ENCODE results near the gene DPM1.
A peak's percentile ranks its signal among the peaks of the same experiment; 100 is the strongest.
"Not testable (repeated sequence)": the region's sequence is repeated elsewhere in the genome, so short reads cannot be mapped to it uniquely, and the experiment has no call there.

DPM1 gene

GRCh38 chr20:50980071-50980681 lies 21.8 kb upstream of the DPM1 start:
- peak; percentile 100 for FAIRE-seq
- peak; percentile 99 for DNase-seq (ENCODE audit: insufficient read length, low spot score)

DNA sequence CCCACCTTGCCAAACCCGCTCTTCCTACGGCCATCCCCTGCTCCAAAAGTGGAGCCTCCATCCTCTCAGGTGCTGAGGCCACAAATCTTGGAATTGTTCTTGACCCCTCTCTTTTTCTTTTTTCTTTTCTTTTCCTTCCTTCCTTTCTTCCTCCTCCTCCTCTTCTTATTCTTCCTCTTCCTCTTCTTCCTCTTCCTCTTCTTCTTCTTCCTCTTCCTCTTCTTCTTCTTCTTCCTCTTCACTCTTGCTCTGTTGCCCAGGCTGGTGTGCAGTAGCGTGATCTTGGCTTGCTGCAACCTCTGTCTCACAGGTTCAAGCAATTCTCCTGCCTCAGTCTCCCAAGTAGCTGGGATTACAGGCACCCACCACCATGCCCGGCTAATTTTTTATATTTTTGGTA lies 20.2 kb upstream of the DPM1 start:
- not testable (repeated sequence) for DNase-seq (ENCODE audit: insufficient read length, low spot score); FAIRE-seq

DNA sequence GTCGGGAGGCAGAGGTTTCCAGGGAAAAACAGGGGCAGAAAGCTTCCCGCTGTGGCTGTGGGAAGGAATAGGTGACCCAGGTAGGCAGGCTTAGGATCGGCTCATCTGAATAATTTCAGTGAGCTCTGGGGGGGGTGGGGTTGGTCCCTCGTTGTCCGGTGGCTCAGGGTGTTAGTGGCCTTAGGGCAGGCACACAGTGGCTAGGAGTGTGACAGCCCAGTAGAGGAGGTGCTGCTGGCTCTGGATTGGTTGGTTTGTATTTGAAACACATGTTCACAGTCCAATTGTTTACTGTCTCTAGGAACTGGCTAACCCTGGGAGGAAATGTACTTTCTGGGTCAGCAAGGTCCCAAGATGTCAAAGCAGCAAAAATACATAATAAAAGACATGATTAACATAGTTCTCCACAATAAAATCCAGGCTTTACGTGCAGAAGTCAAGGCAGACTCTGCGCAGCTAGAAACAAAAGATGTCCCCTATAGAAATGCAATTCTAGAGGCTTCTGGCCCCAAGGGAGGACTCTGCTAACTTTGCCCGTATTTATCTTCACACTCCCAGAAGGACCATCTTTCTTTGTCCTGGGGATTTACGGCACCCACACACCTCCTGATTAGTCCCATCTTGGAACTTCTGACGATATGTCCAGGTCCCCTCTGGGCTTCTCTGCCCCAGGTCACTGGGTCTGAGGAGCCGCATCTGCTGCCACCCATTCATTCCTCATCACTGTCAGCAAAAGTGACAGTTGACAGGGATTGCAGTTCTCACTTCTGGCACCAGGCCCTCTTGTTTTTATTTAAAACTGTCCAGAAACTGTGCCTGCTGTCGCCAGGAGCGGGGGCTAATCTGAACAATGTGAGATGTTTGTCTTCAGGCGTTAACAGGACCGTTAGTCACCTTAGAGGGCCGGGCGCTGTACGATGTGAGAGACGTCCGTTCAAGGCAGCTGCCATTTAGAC lies 19.0 kb upstream of the DPM1 start:
- FAIRE-seq (peak; percentile 76), DNase-seq (ENCODE audit: insufficient read length, low spot score) (no peak)

- FAIRE-seq: peak; percentile 57
Observed at GRCh38 chr20:50975701-50976330, 17.5 kb upstream of the DPM1 start.

GRCh38 chr20:50969912-50970311 lies 11.6 kb upstream of the DPM1 start:
- DNase-seq (ENCODE audit: insufficient read length, low spot score) (no peak), FAIRE-seq (no peak)

More at GRCh38 chr20:50975701-50976330, 17.5 kb upstream of the DPM1 start:
- DNase-seq (ENCODE audit: insufficient read length, low spot score): no peak

DNA sequence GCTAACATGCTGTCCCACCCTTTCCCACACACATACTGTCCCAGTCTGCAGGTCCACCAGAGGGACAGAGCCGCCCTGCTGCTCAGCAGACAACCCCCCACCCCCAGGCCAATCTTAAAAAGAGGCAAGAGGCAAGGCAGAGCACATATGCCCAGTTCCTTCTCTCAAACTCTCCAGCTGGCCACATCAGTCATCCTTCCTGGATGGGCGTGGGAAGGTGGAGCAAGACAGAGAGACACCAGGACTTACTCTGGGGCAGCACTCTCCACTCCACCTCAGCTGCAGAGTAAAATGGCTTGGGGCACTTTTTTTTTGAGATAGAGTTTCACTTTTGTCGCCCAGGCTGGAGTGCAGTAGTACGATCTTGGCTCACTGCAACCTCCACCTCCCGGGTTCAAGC lies 11.1 kb upstream of the DPM1 start:
- DNase-seq (ENCODE audit: insufficient read length, low spot score): no peak
- peak; percentile 81 for FAIRE-seq

GRCh38 chr20:50968289-50968688 lies 10.0 kb upstream of the DPM1 start:
- FAIRE-seq (peak; percentile 73), DNase-seq (ENCODE audit: insufficient read length, low spot score) (no peak)

GRCh38 chr20:50967586-50967985 lies 9.3 kb upstream of the DPM1 start:
- FAIRE-seq: peak; percentile 52

DNA sequence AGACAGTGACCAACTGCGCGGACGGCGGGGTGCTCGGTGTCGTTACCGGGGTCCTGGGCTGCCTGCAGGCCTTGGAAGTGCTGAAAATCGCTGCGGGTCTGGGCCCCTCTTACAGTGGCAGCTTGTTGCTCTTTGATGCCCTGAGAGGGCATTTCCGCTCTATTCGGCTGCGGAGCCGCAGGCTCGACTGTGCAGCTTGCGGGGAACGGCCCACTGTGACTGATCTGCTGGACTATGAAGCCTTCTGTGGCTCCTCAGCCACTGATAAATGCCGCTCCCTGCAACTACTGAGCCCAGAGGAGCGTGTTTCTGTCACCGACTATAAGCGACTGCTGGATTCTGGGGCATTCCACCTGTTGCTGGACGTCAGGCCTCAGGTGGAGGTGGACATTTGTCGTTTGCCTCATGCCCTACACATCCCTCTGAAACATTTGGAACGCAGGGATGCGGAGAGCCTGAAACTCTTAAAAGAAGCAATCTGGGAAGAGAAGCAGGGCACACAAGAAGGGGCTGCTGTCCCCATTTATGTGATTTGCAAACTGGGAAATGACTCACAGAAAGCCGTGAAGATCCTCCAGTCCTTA lies 1.3 kb upstream of the DPM1 start:
- FAIRE-seq (no peak), DNase-seq (ENCODE audit: insufficient read length, low spot score) (no peak)

More at GRCh38 chr20:50967586-50967985, 9.3 kb upstream of the DPM1 start:
- DNase-seq (ENCODE audit: insufficient read length, low spot score): no peak

- DNase-seq (ENCODE audit: insufficient read length, low spot score) (peak; percentile 98), FAIRE-seq (peak; percentile 96)
Observed at GRCh38 chr20:50958615-50959542, 547 bp upstream of the DPM1 start, which contains the start of gene MOCS3. Gene MOCS3 (plus strand): TSS chr20:50958818. CDS start chr20:50958843, 25 bp downstream.

GRCh38 chr20:50957276-50957675 lies 1.1 kb downstream of the DPM1 start:
- DNase-seq (ENCODE audit: insufficient read length, low spot score): no peak
- FAIRE-seq: no peak

DNA sequence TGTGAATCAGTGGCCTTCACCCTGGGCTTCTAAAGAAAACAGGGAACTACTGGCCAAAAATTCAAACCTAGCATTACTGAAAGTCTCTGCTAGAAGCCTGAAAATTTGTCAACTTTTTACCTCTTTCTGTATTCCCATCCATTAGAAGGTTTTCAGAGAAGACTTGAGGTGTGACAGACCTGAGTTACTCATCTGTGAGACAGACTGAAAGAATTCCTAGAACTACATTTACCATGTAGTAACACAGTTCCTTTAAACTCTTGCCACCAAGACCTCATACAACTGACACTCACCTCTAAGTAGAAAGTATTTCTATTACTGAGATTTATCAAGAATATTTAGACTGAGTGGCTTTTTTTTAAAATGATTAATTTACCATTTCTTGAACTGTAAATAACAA lies 4.5 kb downstream of the DPM1 start:
- DNase-seq (ENCODE audit: insufficient read length, low spot score) (no peak), FAIRE-seq (no peak)

- FAIRE-seq: no peak
- no peak for DNase-seq (ENCODE audit: insufficient read length, low spot score)
Observed at GRCh38 chr20:50953196-50953595, 5.1 kb downstream of the DPM1 start.

GRCh38 chr20:50948132-50948785 lies 10.1 kb downstream of the DPM1 start:
- DNase-seq (ENCODE audit: insufficient read length, low spot score): no peak
- peak; percentile 54 for FAIRE-seq

DNA sequence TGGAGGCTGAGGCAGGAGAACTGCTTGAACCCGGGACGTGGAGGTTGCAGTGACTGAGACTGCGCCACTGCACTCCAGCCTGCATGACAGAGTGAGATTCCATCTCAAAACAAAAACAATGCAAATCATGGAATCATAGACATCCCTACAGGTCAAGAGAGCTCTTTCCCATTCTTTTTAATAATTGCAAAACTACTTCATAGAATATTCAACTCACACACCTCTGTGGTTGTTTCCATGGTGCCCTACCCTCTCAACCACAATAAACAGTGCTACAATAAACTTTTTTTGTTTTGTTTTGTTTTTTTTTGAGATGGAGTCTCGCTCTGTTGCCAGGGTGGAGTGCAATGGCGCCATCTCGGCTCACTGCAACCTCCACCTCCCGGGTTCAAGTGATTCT lies 15.3 kb downstream of the DPM1 start:
- no peak for FAIRE-seq
- no peak for DNase-seq (ENCODE audit: insufficient read length, low spot score)

- DNase-seq (ENCODE audit: insufficient read length, low spot score) (no peak), FAIRE-seq (no peak)
Observed at GRCh38 chr20:50933589-50933988, 24.7 kb downstream of the DPM1 start.

DNA sequence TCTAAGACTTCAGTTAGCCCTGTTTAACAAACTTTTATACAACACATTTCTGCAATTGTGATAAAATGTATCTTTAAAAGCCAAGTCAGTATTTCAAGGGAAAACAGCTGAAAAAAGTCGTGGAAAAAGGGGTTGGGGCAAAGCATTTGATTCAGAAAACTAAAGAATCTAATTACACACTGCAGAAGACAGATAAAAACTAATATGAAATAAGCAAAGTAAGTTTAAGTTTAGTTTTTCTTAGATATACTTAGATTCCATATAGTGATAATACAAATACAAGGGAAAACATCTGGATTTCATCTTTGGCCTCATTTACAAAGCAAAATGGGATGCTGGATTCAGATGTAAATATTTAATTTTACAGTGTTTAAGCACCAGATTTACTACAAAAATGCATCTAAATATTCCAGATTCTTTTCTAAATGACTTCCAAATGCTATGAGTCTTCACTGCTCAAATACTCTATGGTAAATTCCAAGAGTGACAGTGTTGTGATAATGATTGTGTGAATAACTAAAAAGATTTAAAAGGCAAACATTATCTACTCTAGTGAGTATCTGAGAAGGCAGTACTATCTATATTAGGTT lies 25.5 kb downstream of the DPM1 start:
- FAIRE-seq: no peak
- no peak for DNase-seq (ENCODE audit: insufficient read length, low spot score)

GRCh38 chr20:50932016-50932485 lies 26.3 kb downstream of the DPM1 start:
- peak; percentile 85 for FAIRE-seq
- no peak for DNase-seq (ENCODE audit: insufficient read length, low spot score)
